Fibroblast of the aortic adventitia (primary cell): Measurements from ENCODE around the gene EIF4E1B. TPM values are rescaled to one million over a fixed set of nuclear protein-coding genes. Genes with fewer than 3 reads are reported as not detected.

Experiments
- DNase-seq: peaks from one replicate; pipeline ENCODE4 v3.0.0-alpha.2; 2010; ENCODE audit warnings: low read depth
- H3K4me3 ChIP-seq: 2 replicates; pipeline ENCODE4 v1.5.1; 2011; ENCODE audit warnings: low read depth, mild to moderate bottlenecking, control low read depth, low read length, moderate library complexity
- total RNA-seq: library from RNA; depleted of rRNA; stranded (reverse); fragments of >200 nt; gene quantifications from 2 replicates; pipeline ENCODE4 v1.2.3, GENCODE V29; 2012; ENCODE audit warnings: low replicate concordance
- TF ChIP-seq, protein P1 (sequence below): IDR thresholded peaks from 2 replicates; pipeline ENCODE4 v1.5.1; 2011; ENCODE audit warnings: mild to moderate bottlenecking, low read length, control low read depth, inconsistent platforms; ENCODE audit not compliant: insufficient read depth

The EIF4E1B gene
- total RNA-seq, 1 donor, result not detected

- TF ChIP-seq, protein P1, sequence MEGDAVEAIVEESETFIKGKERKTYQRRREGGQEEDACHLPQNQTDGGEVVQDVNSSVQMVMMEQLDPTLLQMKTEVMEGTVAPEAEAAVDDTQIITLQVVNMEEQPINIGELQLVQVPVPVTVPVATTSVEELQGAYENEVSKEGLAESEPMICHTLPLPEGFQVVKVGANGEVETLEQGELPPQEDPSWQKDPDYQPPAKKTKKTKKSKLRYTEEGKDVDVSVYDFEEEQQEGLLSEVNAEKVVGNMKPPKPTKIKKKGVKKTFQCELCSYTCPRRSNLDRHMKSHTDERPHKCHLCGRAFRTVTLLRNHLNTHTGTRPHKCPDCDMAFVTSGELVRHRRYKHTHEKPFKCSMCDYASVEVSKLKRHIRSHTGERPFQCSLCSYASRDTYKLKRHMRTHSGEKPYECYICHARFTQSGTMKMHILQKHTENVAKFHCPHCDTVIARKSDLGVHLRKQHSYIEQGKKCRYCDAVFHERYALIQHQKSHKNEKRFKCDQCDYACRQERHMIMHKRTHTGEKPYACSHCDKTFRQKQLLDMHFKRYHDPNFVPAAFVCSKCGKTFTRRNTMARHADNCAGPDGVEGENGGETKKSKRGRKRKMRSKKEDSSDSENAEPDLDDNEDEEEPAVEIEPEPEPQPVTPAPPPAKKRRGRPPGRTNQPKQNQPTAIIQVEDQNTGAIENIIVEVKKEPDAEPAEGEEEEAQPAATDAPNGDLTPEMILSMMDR, result no peak
- DNase-seq, result peak; percentile 30
These were observed 45.9 kb downstream of the EIF4E1B start for GRCh38 chr5:176676361-176676824.

DNA sequence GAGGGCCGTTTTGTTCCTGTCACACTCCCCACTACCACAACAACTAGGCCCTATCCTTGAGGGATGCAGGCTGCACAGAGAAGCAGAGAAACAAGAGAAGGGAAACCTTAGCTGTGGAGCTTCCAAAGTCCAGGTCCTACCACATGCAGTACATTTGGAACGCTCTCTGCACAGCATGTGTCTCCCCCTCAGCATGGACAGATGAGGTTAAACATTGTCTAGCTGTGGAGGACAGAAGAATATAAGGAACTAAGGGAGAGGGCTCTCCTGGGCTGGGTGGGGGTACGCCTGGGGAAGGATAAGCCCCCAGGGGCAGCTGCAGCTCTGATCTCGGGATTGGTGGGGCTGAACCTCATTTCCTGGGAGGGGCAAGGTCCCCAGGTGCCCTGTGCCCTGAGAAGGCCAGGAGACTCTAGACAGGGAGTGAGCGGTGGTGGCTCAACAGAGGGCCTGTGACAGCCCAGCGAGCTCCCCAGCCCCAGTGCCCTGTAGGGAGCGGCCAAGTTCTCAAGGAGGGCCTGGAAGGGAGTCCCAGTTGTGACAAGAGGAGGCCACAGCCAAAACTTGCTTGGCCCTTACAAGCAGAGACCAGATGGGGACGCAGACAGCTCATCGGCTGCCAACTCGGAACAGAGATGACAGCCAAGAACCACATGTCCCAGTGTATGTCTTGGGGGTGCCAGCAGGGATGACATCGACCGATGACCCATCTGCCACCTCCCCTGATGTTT lies 46.9 kb downstream of the EIF4E1B start:
- H3K4me3 ChIP-seq, result no peak overlapping the region
- TF ChIP-seq, protein P1, result no peak
- no peak for DNase-seq

More at GRCh38 chr5:176676361-176676824, 45.9 kb downstream of the EIF4E1B start:
- H3K4me3 ChIP-seq, result no peak overlapping the region

GRCh38 chr5:176678584-176678983 lies 48.1 kb downstream of the EIF4E1B start:
- no peak overlapping the region for H3K4me3 ChIP-seq
- DNase-seq, result no peak
- TF ChIP-seq, protein P1, result no peak

GRCh38 chr5:176679365-176680225 lies 49.1 kb downstream of the EIF4E1B start:
- DNase-seq, result no peak
- no peak overlapping the region for H3K4me3 ChIP-seq
- TF ChIP-seq, protein P1, result no peak

- DNase-seq, result no peak
- no peak overlapping the region for H3K4me3 ChIP-seq
These were observed 49.7 kb downstream of the EIF4E1B start for GRCh38 chr5:176680226-176680563.

DNA sequence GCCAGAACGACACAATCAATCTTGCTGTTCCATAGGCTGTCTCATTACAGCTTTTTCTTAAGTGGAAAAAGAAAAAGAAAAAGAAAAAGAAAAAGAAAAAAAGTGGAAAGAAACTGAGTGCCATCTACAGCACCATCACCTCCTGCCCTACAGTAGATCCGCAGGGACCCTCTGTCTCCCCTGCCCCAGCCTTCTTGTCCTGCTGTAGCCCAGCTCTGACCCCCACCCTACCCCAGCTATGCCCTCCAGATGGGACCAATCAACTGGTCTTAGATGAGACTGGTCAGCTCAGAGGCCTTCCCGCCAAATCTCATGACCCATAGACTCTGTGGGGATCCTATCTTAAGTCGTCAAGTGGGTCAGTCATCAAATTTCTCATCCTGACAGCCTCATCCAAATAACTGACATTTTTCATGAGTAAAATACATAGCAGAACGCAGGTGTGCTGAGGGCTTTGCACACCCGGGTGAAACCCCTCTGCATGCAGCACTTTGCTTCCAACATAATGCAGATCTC lies 51.6 kb downstream of the EIF4E1B start:
- TF ChIP-seq, protein P1, result no peak
- no peak for DNase-seq
- H3K4me3 ChIP-seq, result no peak overlapping the region

More at GRCh38 chr5:176680226-176680563, 49.7 kb downstream of the EIF4E1B start:
- TF ChIP-seq, protein P1, result no peak
